GM18951 (cell line): ENCODE measurements around the gene NHEJ1.

Experiments
- POLR2A ChIP-seq: IDR thresholded peaks from 4 replicates; pipeline ENCODE4 v1.6.1; 2011; ENCODE audit warnings: mild to moderate bottlenecking; ENCODE audit not compliant: insufficient read length, insufficient read depth; ENCODE audit errors: extremely low read depth
- in situ Hi-C: fragments of 300-500 bp; cut with MboI; formaldehyde crosslinking; loops from one replicate; pipeline ENCODE4 v1.12.0; 2022; ENCODE audit warnings: low sequenced_read_pairs, mixed read lengths, inconsistent platforms; ENCODE audit not compliant: unreplicated experiment

The NHEJ1 gene

GRCh38 chr2:219031005-219031738 is 129.4 kb downstream of the NHEJ1 start:
- TF ChIP-seq POLR2A = no peak
- in situ Hi-C loops = no loop called here

DNA sequence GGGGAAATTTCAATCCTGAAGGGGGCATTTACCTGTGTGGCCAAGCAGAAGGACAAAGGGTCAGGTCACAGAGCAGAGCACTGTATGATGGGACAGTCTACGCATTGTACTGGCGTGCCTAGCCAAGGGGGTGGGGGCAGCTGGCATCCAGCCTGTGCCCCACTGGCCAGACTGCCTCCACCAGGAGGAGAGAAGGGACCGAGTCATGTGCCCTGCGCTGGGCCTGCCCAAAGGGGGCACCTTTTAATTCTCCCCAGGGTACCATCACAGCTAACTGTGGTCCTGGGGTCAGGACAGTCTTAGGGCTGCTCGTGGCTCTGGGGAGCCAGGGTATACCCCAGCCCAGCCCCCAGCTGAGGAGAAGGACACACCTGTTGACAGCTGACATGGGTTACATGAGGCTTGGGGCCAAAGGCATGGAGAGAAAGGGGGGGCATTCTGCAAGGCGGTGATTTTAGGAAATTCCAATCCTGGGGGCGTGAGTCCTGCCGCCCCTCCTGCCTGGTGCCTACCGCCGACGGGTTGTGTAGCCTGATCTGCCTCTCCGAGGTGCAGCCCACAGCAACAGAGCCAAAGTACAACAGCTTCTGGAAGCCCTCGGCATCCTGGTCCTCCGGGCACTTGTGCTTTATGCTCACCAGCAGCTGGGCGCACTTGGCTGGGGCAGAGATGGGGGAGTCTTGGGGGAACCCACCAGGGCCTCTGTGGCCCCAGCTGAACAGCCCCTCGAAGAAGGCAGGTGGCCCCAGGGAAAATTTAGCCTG is 130.3 kb downstream of the NHEJ1 start:
- TF ChIP-seq POLR2A = no peak
- in situ Hi-C loops = no loop called here

- in situ Hi-C loops = no loop called here
- no peak for TF ChIP-seq POLR2A
These were observed 130.8 kb downstream of the NHEJ1 start for GRCh38 chr2:219029829-219030165.

- in situ Hi-C loops = no loop called here
- TF ChIP-seq POLR2A = no peak
These were observed 131.4 kb downstream of the NHEJ1 start for GRCh38 chr2:219028996-219029828.

GRCh38 chr2:219028141-219028540 is 132.5 kb downstream of the NHEJ1 start:
- TF ChIP-seq POLR2A = no peak
- in situ Hi-C loops = no loop called here

DNA sequence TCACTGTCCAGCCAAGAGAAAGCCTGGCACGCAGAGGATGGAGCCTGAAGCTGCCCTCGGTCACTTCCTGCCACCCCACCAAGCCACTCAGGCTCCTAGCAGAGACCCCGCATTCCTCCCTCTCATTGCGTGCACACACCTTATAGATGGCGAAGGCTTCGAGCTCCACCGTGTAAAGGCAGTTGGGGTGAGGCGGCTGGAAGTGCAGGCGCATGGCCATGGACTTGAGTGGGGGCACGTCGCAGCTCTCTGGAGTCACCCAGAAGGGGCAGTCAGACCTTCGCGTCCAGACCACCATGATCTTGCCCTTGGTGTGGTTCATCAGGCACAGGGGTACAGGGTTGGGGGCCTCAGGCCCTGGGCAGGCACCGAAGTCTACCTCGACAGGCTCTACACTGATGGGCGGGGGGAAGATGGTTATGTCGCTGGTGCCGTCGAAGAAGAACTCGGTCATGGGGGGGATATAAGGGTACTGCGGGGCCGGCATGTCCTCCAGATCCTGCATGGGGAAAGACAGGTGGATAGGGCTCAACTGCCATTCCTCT is 133.0 kb downstream of the NHEJ1 start:
- TF ChIP-seq POLR2A = no peak
- in situ Hi-C loops = no loop called here

GRCh38 chr2:219026946-219027345 is 133.7 kb downstream of the NHEJ1 start:
- TF ChIP-seq POLR2A = no peak
- in situ Hi-C loops = no loop called here

DNA sequence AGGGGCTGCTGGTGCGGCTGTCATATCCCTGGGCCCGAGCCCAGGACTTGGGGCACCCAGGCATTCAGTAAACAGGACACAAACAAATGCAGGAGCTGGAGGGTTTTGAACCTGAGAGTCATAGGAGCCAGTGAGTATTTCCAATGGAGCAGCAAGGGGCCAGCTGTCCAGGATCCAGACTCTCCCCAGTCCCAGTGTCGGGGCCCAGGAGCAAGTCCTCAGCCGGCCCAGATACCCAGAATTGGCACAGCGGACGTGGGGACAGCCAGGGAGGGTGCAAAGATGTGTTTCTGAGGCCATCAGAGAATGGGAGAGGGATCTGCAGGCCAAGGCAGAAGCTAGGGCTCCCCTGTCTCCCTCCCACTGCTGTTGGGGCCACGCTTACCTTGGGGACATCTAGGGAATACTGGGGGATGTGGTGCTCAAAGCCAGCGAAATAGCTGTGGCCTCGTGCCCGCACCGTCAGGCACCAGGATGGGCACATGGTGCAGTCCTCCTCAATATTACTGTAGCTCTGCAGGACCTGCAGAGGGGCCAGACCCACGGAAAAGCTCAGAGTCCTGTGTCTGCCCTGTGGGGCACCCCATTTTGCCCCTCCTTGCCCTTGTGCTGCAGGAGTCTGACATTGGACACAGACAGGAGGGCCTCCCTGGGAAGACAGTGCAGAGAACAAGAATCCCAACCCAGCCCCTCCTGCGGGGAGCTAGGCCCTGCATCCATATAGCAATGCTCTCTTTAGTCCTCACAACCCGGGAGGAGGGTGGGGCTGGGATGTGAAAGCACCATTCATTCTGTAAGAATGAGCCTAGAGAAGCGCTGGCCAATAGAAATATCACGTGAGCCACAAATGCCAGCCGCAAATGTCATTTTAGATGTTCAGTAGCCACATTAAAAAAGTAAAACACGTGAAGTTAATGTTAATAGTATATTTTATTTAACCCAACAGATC is 134.7 kb downstream of the NHEJ1 start:
- in situ Hi-C loops = no loop called here
- TF ChIP-seq POLR2A = no peak
